Thoracic aorta (tissue), 2 donors: ENCODE results near the gene BCKDK. TPM values are rescaled to one million over a fixed set of nuclear protein-coding genes. Genes with fewer than 3 reads are reported as not detected.

Experiments
- ATAC-seq: fragments of 150-250 bp; one replicate; pipeline ENCODE4 v1.8.0; 2017; ENCODE audit warnings: low read depth; ENCODE audit not compliant: insufficient number of reproducible peaks, low FRiP score
- DNase-seq: peaks from one replicate; pipeline ENCODE4 v3.0.0-alpha.2; 2020; ENCODE audit warnings: low spot score
- H3K27ac ChIP-seq, 2 donors: fragments of 200-600 bp; sonication (generic); 1 replicate in 1 of 2; 2 replicates in 1 of 2; pipeline ENCODE4 v1.5.1; 2016; ENCODE audit warnings: mild to moderate bottlenecking in 2 of 2, moderate library complexity in 2 of 2
- H3K27me3 ChIP-seq: fragments of 200-600 bp; sonication (generic); replicated peaks from 2 replicates; pipeline ENCODE4 v1.6.0; 2016; ENCODE audit warnings: mild to moderate bottlenecking; ENCODE audit not compliant: insufficient read depth
- H3K36me3 ChIP-seq: fragments of 200-600 bp; sonication (generic); one replicate; pipeline ENCODE4 v1.5.1; 2016
- H3K4me1 ChIP-seq, 2 donors: fragments of 200-600 bp; sonication (generic); 1 replicate in 1 of 2; 2 replicates in 1 of 2; pipeline versions ENCODE4 v1.5.1 to v1.6.0; 2016; ENCODE audit warnings: low read depth in 2 of 2, mild to moderate bottlenecking in 1 of 2; ENCODE audit not compliant: control insufficient read depth in 1 of 2
- H3K4me3 ChIP-seq: fragments of 200-600 bp; sonication (generic); 2 replicates; pipeline ENCODE4 v1.5.1; 2016; ENCODE audit warnings: mild to moderate bottlenecking
- H3K9me3 ChIP-seq: fragments of 200-600 bp; sonication (generic); 2 replicates; pipeline ENCODE4 v1.5.1; 2016
- CTCF ChIP-seq: fragments of 200-600 bp; sonication (generic); IDR thresholded peaks from one replicate; pipeline ENCODE4 v1.5.1; 2019; ENCODE audit warnings: antibody characterized with exemption
- total RNA-seq, 2 donors: library from RNA; depleted of rRNA; stranded (reverse); fragments of >200 nt; gene quantifications; one replicate each; pipeline versions ENCODE4 v1.1.0 to v1.2.3, GENCODE V29; 2016

BCKDK gene
- total RNA-seq, 2 donors from 2014 or later: 35.1 to 58.5 TPM

GRCh38 chr16:31130336-31130891 lies 22.2 kb downstream of the BCKDK start:
- H3K27me3 ChIP-seq: no peaks in the 10 kb centered on the region
- DNase-seq (no peak), ATAC-seq (no peak)
- H3K9me3 ChIP-seq: no peaks in the 10 kb centered on the region
- H3K4me1 ChIP-seq: no peaks in the 10 kb centered on the region
- no peak for TF ChIP-seq CTCF
- H3K27ac ChIP-seq: no peak overlapping the region
- H3K4me3 ChIP-seq: no peak overlapping the region
- peaks cover 57% of the 10 kb centered on the region for H3K36me3 ChIP-seq

GRCh38 chr16:31130899-31131298 lies 22.7 kb downstream of the BCKDK start:
- Histone ChIP-seq H3K4me1 (no peaks in the 10 kb centered on the region), H3K27me3 (no peaks in the 10 kb centered on the region), H3K4me3 (no peak overlapping the region), H3K27ac (no peak overlapping the region), H3K36me3 (peaks cover 52% of the 10 kb centered on the region), H3K9me3 (no peaks in the 10 kb centered on the region)
- ATAC-seq (no peak), DNase-seq (no peak)
- no peak for TF ChIP-seq CTCF

- ATAC-seq (no peak), DNase-seq (no peak)
- Histone ChIP-seq H3K27ac (no peak overlapping the region), H3K4me3 (no peak overlapping the region), H3K36me3 (peaks cover 49% of the 10 kb centered on the region), H3K4me1 (no peaks in the 10 kb centered on the region), H3K9me3 (no peaks in the 10 kb centered on the region), H3K27me3 (no peaks in the 10 kb centered on the region)
- no peak for TF ChIP-seq CTCF
Measured at GRCh38 chr16:31131416-31131815, 23.2 kb downstream of the BCKDK start.

- peaks cover 48% of the 10 kb centered on the region for H3K36me3 ChIP-seq
- no peaks in the 10 kb centered on the region for H3K9me3 ChIP-seq
- no peaks in the 10 kb centered on the region for H3K27me3 ChIP-seq
- ATAC-seq (no peak), DNase-seq (no peak)
- H3K4me3 ChIP-seq: no peak overlapping the region
- no peak overlapping the region for H3K27ac ChIP-seq
- TF ChIP-seq CTCF: no peak
- H3K4me1 ChIP-seq: no peaks in the 10 kb centered on the region
Measured at GRCh38 chr16:31131841-31132271, 23.7 kb downstream of the BCKDK start.

- Histone ChIP-seq H3K36me3 (peaks cover 42% of the 10 kb centered on the region), H3K4me3 (no peak overlapping the region), H3K4me1 (no peaks in the 10 kb centered on the region), H3K27ac (no peak overlapping the region), H3K27me3 (no peaks in the 10 kb centered on the region), H3K9me3 (no peaks in the 10 kb centered on the region)
- TF ChIP-seq CTCF: no peak
- DNase-seq: no peak
- no peak for ATAC-seq
Measured at GRCh38 chr16:31132303-31132979, 24.3 kb downstream of the BCKDK start.
